CD8-positive, alpha-beta memory T cell (primary cell): Measurements from ENCODE around the gene TSPAN14. TPM values are rescaled to one million over a fixed set of nuclear protein-coding genes. Genes with fewer than 3 reads are reported as not detected.

Experiments
- CTCF ChIA-PET: fragments of 350-600 bp; sonication (Branson Sonifier 250); formaldehyde crosslinking; loops from one replicate; lab custom pipeline; 2021; ENCODE audit warnings: antibody characterized with exemption; lab: Charles Lee
- POLR2A ChIA-PET: fragments of 350-600 bp; sonication (Branson Sonifier 250); formaldehyde crosslinking; loops from one replicate; lab custom pipeline; 2021; ENCODE audit warnings: antibody characterized with exemption; lab: Charles Lee
- DNase-seq, 5 donors: peaks; one replicate each; pipeline versions ENCODE4 v3.0.0 to v3.0.0-alpha.2; 2020 to 2022; ENCODE audit warnings: mixed read lengths in 1 of 5
- H3K27ac ChIP-seq: one replicate; pipeline ENCODE4 v1.7.0; 2013; ENCODE audit warnings: low read depth, mild to moderate bottlenecking, low read length, moderate library complexity
- H3K27me3 ChIP-seq: 2 replicates; pipeline ENCODE4 v1.7.0; 2013; ENCODE audit warnings: low read length, mild to moderate bottlenecking; ENCODE audit not compliant: insufficient read depth, poor library complexity, severe bottlenecking
- H3K36me3 ChIP-seq: 2 replicates; pipeline ENCODE4 v1.7.0; 2013; ENCODE audit warnings: mild to moderate bottlenecking, low read length, moderate library complexity; ENCODE audit not compliant: insufficient read depth
- H3K4me1 ChIP-seq: 2 replicates; pipeline ENCODE4 v1.7.0; 2013; ENCODE audit warnings: mild to moderate bottlenecking, low read length, moderate library complexity; ENCODE audit not compliant: insufficient read depth
- H3K4me3 ChIP-seq: 2 replicates; pipeline ENCODE4 v1.7.0; 2013; ENCODE audit warnings: mild to moderate bottlenecking, low read length
- H3K9me3 ChIP-seq: 2 replicates; pipeline ENCODE4 v1.7.0; 2013; ENCODE audit warnings: mild to moderate bottlenecking, low read length
- H3K27ac Mint-ChIP-seq, 8 donors: one replicate each; pipeline ENCODE4 v1.8.0; 2020 to 2021; ENCODE audit warnings: mixed read lengths in 8 of 8, mild to moderate bottlenecking in 6 of 8, inconsistent platforms in 3 of 8, moderate library complexity in 3 of 8
- H3K27me3 Mint-ChIP-seq, 2 donors: one replicate each; pipeline ENCODE4 v1.8.0; 2020 to 2021; ENCODE audit warnings: mixed read lengths in 2 of 2, mild to moderate bottlenecking in 1 of 2, moderate library complexity in 1 of 2
- H3K36me3 Mint-ChIP-seq, 3 donors: one replicate each; pipeline ENCODE4 v1.8.0; 2020 to 2021; ENCODE audit warnings: mixed read lengths in 3 of 3, inconsistent platforms in 1 of 3, mild to moderate bottlenecking in 1 of 3
- H3K4me1 Mint-ChIP-seq, 3 donors: one replicate each; pipeline ENCODE4 v1.8.0; 2020 to 2021; ENCODE audit warnings: mixed read lengths in 3 of 3, inconsistent platforms in 1 of 3, mild to moderate bottlenecking in 1 of 3
- H3K4me3 Mint-ChIP-seq, 7 donors: one replicate each; pipeline ENCODE4 v1.8.0; 2020 to 2021; ENCODE audit warnings: mixed read lengths in 7 of 7, mild to moderate bottlenecking in 6 of 7, moderate library complexity in 4 of 7, inconsistent platforms in 2 of 7
- H3K9me3 Mint-ChIP-seq, 5 donors: one replicate each; pipeline ENCODE4 v1.8.0; 2020 to 2022; ENCODE audit warnings: mixed read lengths in 5 of 5, mild to moderate bottlenecking in 3 of 5, moderate library complexity in 2 of 5, inconsistent platforms in 1 of 5
- polyA plus RNA-seq: library from polyadenylated mRNA; unstranded; fragments of 300-500 nt; fragmentation: Illumina TruSeq; gene quantifications from one replicate; pipeline ENCODE4 v1.2.3, GENCODE V29; 2021
- total RNA-seq, 2 experiments: library from RNA; stranded (reverse); gene quantifications; one replicate each; pipeline ENCODE4 v1.2.3, GENCODE V29; 2021

The TSPAN14 gene
- total and polyA plus RNA-seq, 3 experiments from 2014 or later, result 46.1 to 220 (median 46.8) TPM

GRCh38 chr10:80464557-80465450, 10.7 kb downstream of the TSPAN14 start:
- POLR2A ChIA-PET, result interaction anchor here (0.6 to 6.2 kb wide), 8 partner anchors 8 to 30 kb away, joined by 3 to 39 read pairs (median 6); partner anchors contain the start of gene TSPAN14
- Mint-ChIP-seq H3K27ac (peak overlapping the region; percentile 84 to 100 (median 98)), H3K9me3 (no peaks in the 10 kb centered on the region), H3K27me3 (no peaks in the 10 kb centered on the region), H3K36me3 (peaks cover 0 to 25% (median 10%) of the 10 kb centered on the region in 3 donors), H3K4me3 (peak overlapping the region; percentile 68 to 99 (median 99)), H3K4me1 (peaks cover 94 to 100% (median 100%) of the 10 kb centered on the region in 3 donors)
- peak overlapping the region; percentile 22 for H3K27ac ChIP-seq
- H3K4me3 ChIP-seq, result peak overlapping the region; percentile 53
- H3K36me3 ChIP-seq, result no peaks in the 10 kb centered on the region
- CTCF ChIA-PET, result interaction anchor here (0.8 to 27.0 kb wide), 7 partner anchors 9 to 39 kb away, joined by 3 to 498 read pairs (median 7); partner anchors contain the start of gene TSPAN14
- no peaks in the 10 kb centered on the region for H3K9me3 ChIP-seq
- H3K4me1 ChIP-seq, result peaks cover 100% of the 10 kb centered on the region
- peak in 1 of 5 donors; percentile 49 for DNase-seq
- no peaks in the 10 kb centered on the region for H3K27me3 ChIP-seq

GRCh38 chr10:80465451-80465835, 11.3 kb downstream of the TSPAN14 start:
- POLR2A ChIA-PET, result interaction anchor here (0.6 to 6.2 kb wide), 5 partner anchors 10 to 29 kb away, joined by 3 to 39 read pairs (median 8); partner anchors contain the start of gene TSPAN14
- Mint-ChIP-seq H3K4me3 (peak overlapping the region; percentile 68 to 99 (median 99)), H3K27me3 (no peaks in the 10 kb centered on the region), H3K27ac (peak overlapping the region; percentile 84 to 100 (median 98)), H3K36me3 (peaks cover 0 to 29% (median 10%) of the 10 kb centered on the region in 3 donors), H3K9me3 (no peaks in the 10 kb centered on the region), H3K4me1 (peaks cover 92 to 100% (median 98%) of the 10 kb centered on the region in 3 donors)
- DNase-seq, result no peak
- CTCF ChIA-PET, result interaction anchor here (1.2 to 27.0 kb wide), 5 partner anchors 6 to 39 kb away, joined by 6 to 498 read pairs (median 49); partner anchors contain the start of gene TSPAN14
- Histone ChIP-seq H3K27me3 (no peaks in the 10 kb centered on the region), H3K27ac (peak overlapping the region; percentile 22), H3K4me1 (peaks cover 98% of the 10 kb centered on the region), H3K36me3 (no peaks in the 10 kb centered on the region), H3K9me3 (no peaks in the 10 kb centered on the region), H3K4me3 (peak overlapping the region; percentile 53)

- peaks cover 0 to 33% (median 8%) of the 10 kb centered on the region in 3 donors for H3K36me3 Mint-ChIP-seq
- POLR2A ChIA-PET, result interaction anchor here (0.6 to 6.2 kb wide), 6 partner anchors 10 to 58 kb away, joined by 3 to 39 read pairs (median 6); partner anchors contain the start of genes PRXL2A and TSPAN14
- no peaks in the 10 kb centered on the region for H3K9me3 Mint-ChIP-seq
- H3K27me3 Mint-ChIP-seq, result no peaks in the 10 kb centered on the region
- Histone ChIP-seq H3K9me3 (no peaks in the 10 kb centered on the region), H3K4me1 (peaks cover 98% of the 10 kb centered on the region), H3K36me3 (no peaks in the 10 kb centered on the region), H3K4me3 (peak overlapping the region; percentile 53), H3K27ac (peak overlapping the region; percentile 55), H3K27me3 (no peaks in the 10 kb centered on the region)
- peak in 4 of 5 donors; percentile 32 to 85 (median 72) for DNase-seq
- peak overlapping the region; percentile 81 to 99 (median 99) for H3K4me3 Mint-ChIP-seq
- CTCF ChIA-PET, result interaction anchor here (1.1 to 27.0 kb wide), 6 partner anchors 7 to 38 kb away, joined by 3 to 498 read pairs (median 40); no protein-coding TSS in a partner anchor
- H3K4me1 Mint-ChIP-seq, result peaks cover 92 to 100% (median 98%) of the 10 kb centered on the region in 3 donors
- H3K27ac Mint-ChIP-seq, result peak overlapping the region; percentile 84 to 100 (median 98)
Observed at GRCh38 chr10:80465839-80466590, 11.9 kb downstream of the TSPAN14 start.

- ChIA-PET CTCF (interaction anchor here (0.8 to 27.0 kb wide), 9 partner anchors 8 to 89 kb away, joined by 3 to 498 read pairs (median 5); no protein-coding TSS in a partner anchor), POLR2A (interaction anchor here (0.6 to 6.2 kb wide), 6 partner anchors 11 to 61 kb away, joined by 3 to 39 read pairs (median 6); partner anchors contain the start of genes PRXL2A and TSPAN14)
- H3K9me3 ChIP-seq, result no peaks in the 10 kb centered on the region
- H3K36me3 ChIP-seq, result peaks cover 7% of the 10 kb centered on the region
- peak overlapping the region; percentile 84 to 100 (median 98) for H3K27ac Mint-ChIP-seq
- peak overlapping the region; percentile 55 for H3K27ac ChIP-seq
- H3K36me3 Mint-ChIP-seq, result peaks cover 0 to 32% (median 7%) of the 10 kb centered on the region in 3 donors
- H3K4me1 Mint-ChIP-seq, result peaks cover 92 to 100% (median 98%) of the 10 kb centered on the region in 3 donors
- H3K27me3 Mint-ChIP-seq, result no peaks in the 10 kb centered on the region
- H3K4me1 ChIP-seq, result peaks cover 98% of the 10 kb centered on the region
- H3K27me3 ChIP-seq, result no peaks in the 10 kb centered on the region
- H3K9me3 Mint-ChIP-seq, result no peaks in the 10 kb centered on the region
- peak overlapping the region; percentile 42 for H3K4me3 ChIP-seq
- DNase-seq, result no peak
- peak overlapping the region; percentile 81 to 99 (median 99) for H3K4me3 Mint-ChIP-seq
Observed at GRCh38 chr10:80466724-80467326, 12.7 kb downstream of the TSPAN14 start.

- H3K4me3 Mint-ChIP-seq, result peak overlapping the region; percentile 81 to 99 (median 99)
- Histone ChIP-seq H3K36me3 (peaks cover 16% of the 10 kb centered on the region), H3K27me3 (no peaks in the 10 kb centered on the region), H3K4me1 (peaks cover 98% of the 10 kb centered on the region), H3K27ac (peak overlapping the region; percentile 55), H3K9me3 (no peaks in the 10 kb centered on the region), H3K4me3 (peak overlapping the region; percentile 30)
- peak overlapping the region; percentile 84 to 100 (median 98) for H3K27ac Mint-ChIP-seq
- H3K9me3 Mint-ChIP-seq, result no peaks in the 10 kb centered on the region
- H3K36me3 Mint-ChIP-seq, result peaks cover 0 to 37% (median 15%) of the 10 kb centered on the region in 3 donors
- H3K4me1 Mint-ChIP-seq, result peaks cover 93 to 100% (median 98%) of the 10 kb centered on the region in 3 donors
- H3K27me3 Mint-ChIP-seq, result no peaks in the 10 kb centered on the region
- ChIA-PET CTCF (interaction anchor here (0.7 to 27.0 kb wide), 10 partner anchors 9 to 90 kb away, joined by 3 to 498 read pairs (median 3); no protein-coding TSS in a partner anchor), POLR2A (interaction anchor here (0.9 to 6.2 kb wide), 5 partner anchors 9 to 31 kb away, joined by 3 to 39 read pairs (median 5); no protein-coding TSS in a partner anchor)
- peak; percentile 39 to 82 (median 64) for DNase-seq
Observed at GRCh38 chr10:80468002-80468401, 13.9 kb downstream of the TSPAN14 start.

GRCh38 chr10:80468806-80469421, 14.8 kb downstream of the TSPAN14 start:
- peaks cover 98% of the 10 kb centered on the region for H3K4me1 ChIP-seq
- peaks cover 0 to 41% (median 9%) of the 10 kb centered on the region in 3 donors for H3K36me3 Mint-ChIP-seq
- peaks cover 93 to 100% (median 98%) of the 10 kb centered on the region in 3 donors for H3K4me1 Mint-ChIP-seq
- peak overlapping the region; percentile 81 to 99 (median 99) for H3K4me3 Mint-ChIP-seq
- ChIA-PET POLR2A (interaction anchor here (0.5 to 6.2 kb wide), 4 partner anchors 10 to 43 kb away, joined by 3 to 39 read pairs (median 16); no protein-coding TSS in a partner anchor), CTCF (interaction anchor here (0.7 to 27.0 kb wide), 6 partner anchors 9 to 35 kb away, joined by 3 to 498 read pairs (median 40); no protein-coding TSS in a partner anchor)
- peak in 2 of 5 donors; percentile 55 to 58 for DNase-seq
- no peaks in the 10 kb centered on the region for H3K27me3 Mint-ChIP-seq
- H3K36me3 ChIP-seq, result peaks cover 16% of the 10 kb centered on the region
- H3K27ac ChIP-seq, result peak overlapping the region; percentile 18
- peak overlapping the region; percentile 30 for H3K4me3 ChIP-seq
- no peaks in the 10 kb centered on the region for H3K9me3 Mint-ChIP-seq
- no peaks in the 10 kb centered on the region for H3K9me3 ChIP-seq
- peak overlapping the region; percentile 84 to 99 (median 96) for H3K27ac Mint-ChIP-seq
- no peaks in the 10 kb centered on the region for H3K27me3 ChIP-seq
